NCI-H2171 (cell line): Measurements from ENCODE around the gene BTBD9.

Source experiments
- DNase-seq: peaks from one replicate; lab custom pipeline; 2025; lab: John Stamatoyannopoulos, UW

The BTBD9 gene

GRCh38 chr6:38284802-38285394 lies 354.8 kb downstream of the BTBD9 start:
- no peak for DNase-seq

- no peak for DNase-seq
Observed at GRCh38 chr6:38283734-38284362, 355.9 kb downstream of the BTBD9 start.

GRCh38 chr6:38282911-38283310 lies 356.8 kb downstream of the BTBD9 start:
- DNase-seq: no peak

- DNase-seq: no peak
Observed at GRCh38 chr6:38281126-38281525, 358.6 kb downstream of the BTBD9 start.

GRCh38 chr6:38279963-38280588 lies 359.7 kb downstream of the BTBD9 start:
- no peak for DNase-seq

- DNase-seq: no peak
Observed at GRCh38 chr6:38279423-38279822, 360.3 kb downstream of the BTBD9 start.

- no peak for DNase-seq
Observed at GRCh38 chr6:38273325-38273724, 366.4 kb downstream of the BTBD9 start.

GRCh38 chr6:38272222-38272621 lies 367.5 kb downstream of the BTBD9 start:
- no peak for DNase-seq

GRCh38 chr6:38271081-38271480 lies 368.6 kb downstream of the BTBD9 start:
- DNase-seq: no peak

- no peak for DNase-seq
Observed at GRCh38 chr6:38270367-38270766, 369.4 kb downstream of the BTBD9 start.

- DNase-seq: no peak
Observed at GRCh38 chr6:38269461-38270172, 370.1 kb downstream of the BTBD9 start.

- no peak for DNase-seq
Observed at GRCh38 chr6:38268342-38268741, 371.4 kb downstream of the BTBD9 start.

GRCh38 chr6:38266921-38267354 lies 372.8 kb downstream of the BTBD9 start:
- no peak for DNase-seq

- no peak for DNase-seq
Observed at GRCh38 chr6:38264605-38265004, 375.1 kb downstream of the BTBD9 start.

GRCh38 chr6:38262609-38263008 lies 377.1 kb downstream of the BTBD9 start:
- no peak for DNase-seq

GRCh38 chr6:38262026-38262425 lies 377.7 kb downstream of the BTBD9 start:
- DNase-seq: no peak

- DNase-seq: no peak
Observed at GRCh38 chr6:38261626-38262025, 378.1 kb downstream of the BTBD9 start.

- no peak for DNase-seq
Observed at GRCh38 chr6:38259736-38260135, 380.0 kb downstream of the BTBD9 start.

- no peak for DNase-seq
Observed at GRCh38 chr6:38248500-38249234, 391.1 kb downstream of the BTBD9 start.

GRCh38 chr6:38245295-38245694 lies 394.4 kb downstream of the BTBD9 start:
- no peak for DNase-seq

GRCh38 chr6:38244869-38245268 lies 394.9 kb downstream of the BTBD9 start:
- no peak for DNase-seq

GRCh38 chr6:38241200-38241871 lies 398.4 kb downstream of the BTBD9 start:
- DNase-seq: no peak
